Erythroblast (primary cell): ENCODE data around the gene NTM.

Source experiments
- GATA1 ChIP-seq: IDR thresholded peaks from 2 replicates; pipeline ENCODE4 v1.6.1; 2011; ENCODE audit warnings: low read depth, mild to moderate bottlenecking, control low read depth, low read length, moderate library complexity
- POLR2A ChIP-seq: IDR thresholded peaks from 2 replicates; pipeline ENCODE4 v1.6.1; 2011; ENCODE audit warnings: mild to moderate bottlenecking, low read length

GRCh38 chr11:131372234-131372962 lies 2.0 kb downstream of the NTM start:
- TF ChIP-seq POLR2A (no peak), GATA1 (no peak)
